H1 (cell line): ENCODE results near the gene LTBP4. TPM values are rescaled to one million over a fixed set of nuclear protein-coding genes. Genes with fewer than 3 reads are reported as not detected.

Experiments
- CTCF ChIA-PET: fragments of 300-600 bp; sonication (Branson Sonifier 250); formaldehyde crosslinking; loops from one replicate; lab custom pipeline; 2021; ENCODE audit not compliant: partially characterized antibody; lab: Charles Lee
- POLR2A ChIA-PET: fragments of 300-600 bp; sonication (Branson Sonifier 250); formaldehyde crosslinking; loops from one replicate; lab custom pipeline; 2021; ENCODE audit warnings: inconsistent platforms; ENCODE audit not compliant: partially characterized antibody; lab: Charles Lee
- DNase-seq, 2 experiments: peaks; one replicate each; pipeline versions ENCODE4 v3.0.0 to v3.0.0-alpha.2; 2010 to 2022; ENCODE audit warnings: low spot score in 2 of 2, low read depth in 1 of 2, mixed read lengths in 1 of 2
- FAIRE-seq: peaks from 2 replicates; lab custom pipeline; 2011; peaks lifted over from hg19 to GRCh38; lab: Jason Lieb, UNC
- H2AFZ ChIP-seq: 2 replicates; pipeline ENCODE4 v1.8.1; 2012; ENCODE audit warnings: low read length, inconsistent platforms
- H2AK5ac ChIP-seq: 2 replicates; pipeline ENCODE4 v1.6.1; 2013; ENCODE audit warnings: low read depth, low read length
- H2BK120ac ChIP-seq: replicated peaks from 2 replicates; pipeline ENCODE3; 2013; ENCODE audit warnings: low read depth, low read length, inconsistent platforms
- H2BK12ac ChIP-seq: 2 replicates; pipeline ENCODE4 v1.6.1; 2013; ENCODE audit warnings: low read depth, low read length
- H2BK15ac ChIP-seq: 2 replicates; pipeline ENCODE4 v1.6.1; 2013; ENCODE audit warnings: low read length
- H2BK20ac ChIP-seq: 2 replicates; pipeline ENCODE4 v1.6.1; 2013; ENCODE audit warnings: low read length
- H2BK5ac ChIP-seq: 2 replicates; pipeline ENCODE4 v1.6.1; 2013; ENCODE audit warnings: low read depth, low read length
- H3K14ac ChIP-seq: 2 replicates; pipeline ENCODE4 v1.6.1; 2013; ENCODE audit warnings: inconsistent platforms; ENCODE audit not compliant: insufficient read length
- H3K18ac ChIP-seq: 2 replicates; pipeline ENCODE4 v1.6.1; 2013; ENCODE audit warnings: low read length; ENCODE audit errors: extremely low read depth
- H3K23ac ChIP-seq: 2 replicates; pipeline ENCODE4 v1.6.1; 2013; ENCODE audit warnings: inconsistent platforms; ENCODE audit not compliant: insufficient read length
- H3K23me2 ChIP-seq: 2 replicates; pipeline ENCODE4 v1.6.1; 2013; ENCODE audit warnings: low read depth, low read length
- H3K27ac ChIP-seq: 2 replicates; pipeline ENCODE4 v1.6.1; 2011; ENCODE audit warnings: low read depth, low read length, inconsistent platforms
- H3K27me3 ChIP-seq, 4 experiments: replicated peaks in 1 of 4; 1 replicate in 1 of 4; 2 replicates in 3 of 4; pipeline versions ENCODE4 v1.6.1 to v1.8.1; 2011 to 2013; ENCODE audit warnings: low read length in 3 of 4, mild to moderate bottlenecking in 3 of 4, inconsistent platforms in 2 of 4, mixed read lengths in 2 of 4, moderate library complexity in 1 of 4; ENCODE audit not compliant: control insufficient read depth in 3 of 4, insufficient read depth in 3 of 4; ENCODE audit errors: extremely low read depth in 1 of 4
- H3K36me3 ChIP-seq, 4 experiments: 2 replicates each; pipeline versions ENCODE4 v1.6.1 to v1.8.1; 2011 to 2013; ENCODE audit warnings: mild to moderate bottlenecking in 4 of 4, low read length in 3 of 4, moderate library complexity in 2 of 4, control low read depth in 1 of 4, inconsistent platforms in 1 of 4; ENCODE audit not compliant: insufficient read depth in 4 of 4, control insufficient read depth in 2 of 4
- H3K4ac ChIP-seq: replicated peaks from 2 replicates; pipeline ENCODE3; 2013; ENCODE audit warnings: low read length, low read depth, mixed read lengths, inconsistent platforms; ENCODE audit not compliant: insufficient read length
- H3K4me1 ChIP-seq, 4 experiments: replicated peaks in 1 of 4; 1 replicate in 1 of 4; 2 replicates in 3 of 4; pipeline versions ENCODE4 v1.6.1 to v1.8.1; 2011 to 2013; ENCODE audit warnings: low read length in 3 of 4, inconsistent platforms in 2 of 4, mixed read lengths in 1 of 4; ENCODE audit not compliant: insufficient read depth in 4 of 4, control insufficient read depth in 3 of 4
- H3K4me2 ChIP-seq, 2 experiments: 2 replicates each; pipeline versions ENCODE4 v1.6.1 to v1.8.1; 2011 to 2013; ENCODE audit warnings: low read depth in 2 of 2, low read length in 2 of 2, control low read depth in 1 of 2, inconsistent platforms in 1 of 2, mild to moderate bottlenecking in 1 of 2; ENCODE audit not compliant: insufficient read depth in 1 of 2
- H3K4me3 ChIP-seq, 4 experiments: fragments of 200-600, 300-600 bp in 1 of 4; sonication (generic), shearing (Covaris generic), sonication (Bioruptor Twin) in 1 of 4; 2 replicates each; pipeline versions ENCODE4 v1.5.1 to v1.8.1; 2011 to 2016; ENCODE audit warnings: low read length in 4 of 4, low read depth in 3 of 4, control low read depth in 2 of 4, inconsistent platforms in 2 of 4, mild to moderate bottlenecking in 2 of 4, mixed read lengths in 1 of 4, moderate library complexity in 1 of 4; ENCODE audit not compliant: insufficient read depth in 2 of 4; ENCODE audit errors: extremely low read depth in 1 of 4
- H3K56ac ChIP-seq: replicated peaks from 2 replicates; pipeline ENCODE3; 2013; ENCODE audit warnings: low read depth, mild to moderate bottlenecking, mixed read lengths, low read length, inconsistent platforms; ENCODE audit not compliant: insufficient read length
- H3K79me1 ChIP-seq: 2 replicates; pipeline ENCODE4 v1.6.1; 2013; ENCODE audit warnings: low read depth, low read length, control low read depth
- H3K79me2 ChIP-seq, 2 experiments: 2 replicates each; pipeline versions ENCODE4 v1.6.1 to v1.8.1; 2012 to 2013; ENCODE audit warnings: low read length in 2 of 2, mild to moderate bottlenecking in 2 of 2, inconsistent platforms in 1 of 2; ENCODE audit not compliant: insufficient read depth in 2 of 2, control insufficient read depth in 1 of 2
- H3K9ac ChIP-seq, 4 experiments: replicated peaks in 1 of 4; 1 replicate in 1 of 4; 2 replicates in 3 of 4; pipeline versions ENCODE4 v1.6.1 to v1.8.1; 2011 to 2013; ENCODE audit warnings: low read depth in 3 of 4, low read length in 3 of 4, control low read depth in 2 of 4, mild to moderate bottlenecking in 2 of 4, moderate library complexity in 2 of 4, inconsistent platforms in 1 of 4; ENCODE audit errors: extremely low read depth in 1 of 4
- H3K9me3 ChIP-seq, 2 experiments: 2 replicates each; pipeline versions ENCODE4 v1.6.1 to v1.8.1; 2012 to 2013; ENCODE audit warnings: mild to moderate bottlenecking in 2 of 2, moderate library complexity in 2 of 2, control low read depth in 1 of 2, inconsistent platforms in 1 of 2, low read depth in 1 of 2, low read length in 1 of 2, mixed read lengths in 1 of 2; ENCODE audit not compliant: insufficient read depth in 2 of 2
- H4K20me1 ChIP-seq, 2 experiments: replicated peaks in 1 of 2; 2 replicates each; pipeline versions ENCODE3 to v1.8.1; 2011 to 2013; ENCODE audit warnings: inconsistent platforms in 2 of 2, low read length in 2 of 2, mild to moderate bottlenecking in 1 of 2; ENCODE audit not compliant: insufficient read depth in 2 of 2, control insufficient read depth in 1 of 2
- H4K5ac ChIP-seq: 2 replicates; pipeline ENCODE4 v1.6.1; 2013; ENCODE audit warnings: low read length, low read depth, mixed read lengths, inconsistent platforms; ENCODE audit not compliant: insufficient read length
- H4K8ac ChIP-seq: 2 replicates; pipeline ENCODE4 v1.8.0; 2013; ENCODE audit warnings: mild to moderate bottlenecking, moderate library complexity, low read length, inconsistent platforms; ENCODE audit not compliant: insufficient read depth; ENCODE audit errors: extremely low read depth
- H4K91ac ChIP-seq: replicated peaks from 2 replicates; pipeline ENCODE3; 2013; ENCODE audit warnings: low read length, mixed read lengths, inconsistent platforms; ENCODE audit not compliant: insufficient read length
- BRCA1 ChIP-seq: IDR thresholded peaks from 2 replicates; pipeline ENCODE4 v1.6.1; 2012; ENCODE audit warnings: low read depth, low read length, improper control_type of control experiment
- YY1 ChIP-seq: IDR thresholded peaks from 2 replicates; pipeline ENCODE4 v1.6.1; 2011; ENCODE audit warnings: low read depth, mild to moderate bottlenecking, low read length
- WGBS, 2 experiments: shearing (Covaris generic) in 1 of 2; methylation state at CpG; one replicate each; pipeline versions ENCODE4 v1.1.6 to v1.1.7; 2013 to 2015; ENCODE audit warnings: low lambda C conversion rate in 2 of 2, mixed read lengths in 2 of 2, inconsistent platforms in 1 of 2, low coverage in 1 of 2, missing lambda C conversion rate in 1 of 2; ENCODE audit not compliant: insufficient replicate concordance in 2 of 2, insufficient coverage in 1 of 2, insufficient read length in 1 of 2; ENCODE audit errors: extremely low coverage in 1 of 2, missing lambda C conversion rate in 1 of 2; 5-methylcytosine and 5-hydroxymethylcytosine counted together
- polyA plus RNA-seq, 7 experiments: library from polyadenylated mRNA; depleted of rRNA in 3 of 7; stranded (reverse) in 5 of 7; unstranded in 2 of 7; fragments of >200 nt in 5 of 7; fragments of 200-250 nt in 2 of 7; gene quantifications; 1 replicate in 5 of 7; 2 replicates in 1 of 7; 4 replicates in 1 of 7; pipeline versions ENCODE4 v1.2.1 to v1.2.3, GENCODE V29; 2011 to 2013; ENCODE audit warnings: missing spikeins in 2 of 7, mixed read lengths in 2 of 7
- total RNA-seq: library from RNA; stranded (reverse); fragmentation: NEBNext Ultra II Directional; extraction: Animal tissue kit (Norgen Biotek cat#: 25700); gene quantifications from 2 replicates; pipeline ENCODE4 v1.2.1, GENCODE V29; 2021

The LTBP4 gene
- total and polyA plus RNA-seq, 2 of the 8 experiments (the other 6 are each of a cell fraction or from before 2014, with no cell fraction given): 54.5 to 77.1 TPM

GRCh38 chr19:40603071-40603388, 1.9 kb downstream of the LTBP4 start:
- no peak overlapping the region for H2AK5ac ChIP-seq
- TF ChIP-seq BRCA1 (no peak), YY1 (peak; percentile 73)
- TF ChIP-seq, all 59 proteins: peak for 1
- no peak overlapping the region for H2BK20ac ChIP-seq
- FAIRE-seq: no peak
- H3K14ac ChIP-seq: no peak overlapping the region
- H4K8ac ChIP-seq: no peak overlapping the region
- peaks cover 9 to 43% (median 27%) of the 10 kb centered on the region in 4 experiments for H3K4me1 ChIP-seq
- no peak overlapping the region for H3K4ac ChIP-seq
- H4K5ac ChIP-seq: peak overlapping the region; percentile 0
- H3K4me3 ChIP-seq: peak overlapping the region; percentile 10 to 65 (median 17); a peak in 5 of 8 replicates
- ChIA-PET POLR2A (interaction anchor here (0.7 to 4.4 kb wide), 6 partner anchors 9 to 586 kb away, joined by 3 to 30 read pairs (median 8); no protein-coding TSS in a partner anchor), CTCF (interaction anchor here (0.7 to 11.3 kb wide), 32 partner anchors 8 to 148 kb away, joined by 3 to 100 read pairs (median 8); no protein-coding TSS in a partner anchor)
- peak overlapping the region; percentile 71; the same call in 1 of the 2 replicates for H2BK5ac ChIP-seq
- H3K27ac ChIP-seq: no peak overlapping the region
- no peak overlapping the region for H3K23ac ChIP-seq
- H3K79me1 ChIP-seq: 0 out of 2 replicates have a peak, but pooled peaks cover 2% of the 10 kb centered on the region
- H3K56ac ChIP-seq: no peak overlapping the region
- peak overlapping the region; percentile 75 to 84 for H3K4me2 ChIP-seq
- no peak for DNase-seq
- no peak overlapping the region for H3K9ac ChIP-seq
- WGBS, 2 experiments: 48% methylated on average over 2 of the region's 2 CpGs; no CpG with 5 or more reads in 1 of the 2 experiments
- H2BK15ac ChIP-seq: no peak overlapping the region
- peaks cover 24% of the 10 kb centered on the region; the same call in 1 of the 2 replicates for H3K23me2 ChIP-seq
- H3K27me3 ChIP-seq: peaks cover 13 to 52% (median 47%) of the 10 kb centered on the region in 4 experiments
- H2BK120ac ChIP-seq: no peak overlapping the region
- H4K20me1 ChIP-seq: peaks cover 7 to 12% of the 10 kb centered on the region in 2 experiments
- H2BK12ac ChIP-seq: no peak overlapping the region
- no peaks in the 10 kb centered on the region for H3K9me3 ChIP-seq
- peak overlapping the region; percentile 60; the same call in 1 of the 2 replicates for H3K18ac ChIP-seq
- H3K79me2 ChIP-seq: no peaks in the 10 kb centered on the region
- H3K36me3 ChIP-seq: no peaks in the 10 kb centered on the region; a peak in 1 of 8 replicates
- no peak overlapping the region for H2AFZ ChIP-seq
- H4K91ac ChIP-seq: no peak overlapping the region
